ENCODE results near the gene MAP3K6.

DNA sequence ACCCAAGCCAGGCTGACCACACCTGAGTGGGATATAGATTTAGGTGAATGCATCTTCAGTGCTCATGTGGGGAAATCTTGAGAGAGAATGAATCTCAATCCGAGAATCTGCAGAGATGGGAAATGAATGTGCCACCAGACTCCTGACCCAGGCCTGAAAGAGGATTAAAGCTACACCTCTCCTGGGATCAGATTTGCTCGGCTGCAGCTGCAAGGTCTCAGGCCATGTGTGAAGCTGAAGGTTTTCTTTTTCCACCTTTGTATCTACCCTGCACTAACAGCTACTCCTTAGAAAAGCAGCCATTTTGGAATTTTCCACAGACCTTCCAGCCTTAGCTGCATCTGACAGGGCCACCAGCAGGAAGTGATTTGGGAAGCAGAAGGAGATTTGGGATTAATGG lies 43.9 kb upstream of the MAP3K6 start:
- TF ChIP-seq RCOR1 (IDR thresholded peaks at IDR 0.05; ENCODE audit: insufficient replicate concordance, low read length), result no peak
- TF ChIP-seq POLR2A (IDR thresholded peaks at IDR 0.05; ENCODE audit: low read depth, low read length), result no peak
- no peak for TF ChIP-seq RAD21 (IDR thresholded peaks at IDR 0.05; ENCODE audit: low read length)
- TF ChIP-seq, protein P1, sequence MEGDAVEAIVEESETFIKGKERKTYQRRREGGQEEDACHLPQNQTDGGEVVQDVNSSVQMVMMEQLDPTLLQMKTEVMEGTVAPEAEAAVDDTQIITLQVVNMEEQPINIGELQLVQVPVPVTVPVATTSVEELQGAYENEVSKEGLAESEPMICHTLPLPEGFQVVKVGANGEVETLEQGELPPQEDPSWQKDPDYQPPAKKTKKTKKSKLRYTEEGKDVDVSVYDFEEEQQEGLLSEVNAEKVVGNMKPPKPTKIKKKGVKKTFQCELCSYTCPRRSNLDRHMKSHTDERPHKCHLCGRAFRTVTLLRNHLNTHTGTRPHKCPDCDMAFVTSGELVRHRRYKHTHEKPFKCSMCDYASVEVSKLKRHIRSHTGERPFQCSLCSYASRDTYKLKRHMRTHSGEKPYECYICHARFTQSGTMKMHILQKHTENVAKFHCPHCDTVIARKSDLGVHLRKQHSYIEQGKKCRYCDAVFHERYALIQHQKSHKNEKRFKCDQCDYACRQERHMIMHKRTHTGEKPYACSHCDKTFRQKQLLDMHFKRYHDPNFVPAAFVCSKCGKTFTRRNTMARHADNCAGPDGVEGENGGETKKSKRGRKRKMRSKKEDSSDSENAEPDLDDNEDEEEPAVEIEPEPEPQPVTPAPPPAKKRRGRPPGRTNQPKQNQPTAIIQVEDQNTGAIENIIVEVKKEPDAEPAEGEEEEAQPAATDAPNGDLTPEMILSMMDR (conservative IDR thresholded peaks at IDR 0.05; ENCODE audit: low read depth, low read length), result no peak
- no peak for TF ChIP-seq SMC3 (IDR thresholded peaks at IDR 0.05; ENCODE audit: low read depth, low read length)
- TF ChIP-seq MAFK (IDR thresholded peaks at IDR 0.05; ENCODE audit: low read depth, low read length), result no peak
- TF ChIP-seq MXI1 (IDR thresholded peaks at IDR 0.05; ENCODE audit: borderline replicate concordance, low read depth, low read length), result no peak
- TF ChIP-seq BHLHE40 (IDR thresholded peaks at IDR 0.05; ENCODE audit: low read depth, low read length), result no peak
- TF ChIP-seq FOS (IDR thresholded peaks at IDR 0.05; ENCODE audit: low read depth, low read length), result no peak
- no peak for TF ChIP-seq RFX5 (IDR thresholded peaks at IDR 0.05; ENCODE audit: low read depth, low read length)
- TF ChIP-seq, protein P2, sequence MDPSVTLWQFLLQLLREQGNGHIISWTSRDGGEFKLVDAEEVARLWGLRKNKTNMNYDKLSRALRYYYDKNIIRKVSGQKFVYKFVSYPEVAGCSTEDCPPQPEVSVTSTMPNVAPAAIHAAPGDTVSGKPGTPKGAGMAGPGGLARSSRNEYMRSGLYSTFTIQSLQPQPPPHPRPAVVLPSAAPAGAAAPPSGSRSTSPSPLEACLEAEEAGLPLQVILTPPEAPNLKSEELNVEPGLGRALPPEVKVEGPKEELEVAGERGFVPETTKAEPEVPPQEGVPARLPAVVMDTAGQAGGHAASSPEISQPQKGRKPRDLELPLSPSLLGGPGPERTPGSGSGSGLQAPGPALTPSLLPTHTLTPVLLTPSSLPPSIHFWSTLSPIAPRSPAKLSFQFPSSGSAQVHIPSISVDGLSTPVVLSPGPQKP (IDR thresholded peaks at IDR 0.05; ENCODE audit: borderline replicate concordance, low read depth, low read length), result no peak
- TF ChIP-seq CEBPB (IDR thresholded peaks at IDR 0.05; ENCODE audit: low read depth, low read length), result no peak
- TF ChIP-seq USF2 (IDR thresholded peaks at IDR 0.05; ENCODE audit: low read depth, low read length), result no peak
